NB4 (cell line): ENCODE measurements around the gene CDC42EP5.

Experiments used
- CTCF ChIP-seq: IDR thresholded peaks from one replicate; pipeline ENCODE4 v1.5.1; 2012; ENCODE audit warnings: low read depth, low read length
- MAX ChIP-seq: IDR thresholded peaks from 2 replicates; pipeline ENCODE4 v1.6.1; 2011; ENCODE audit warnings: low read depth, low read length
- MYC ChIP-seq: IDR thresholded peaks from 2 replicates; pipeline ENCODE4 v1.6.1; 2011; ENCODE audit warnings: low read depth, low read length
- POLR2A ChIP-seq: IDR thresholded peaks from 2 replicates; pipeline ENCODE4 v1.6.1; 2011; ENCODE audit warnings: mild to moderate bottlenecking; ENCODE audit not compliant: insufficient read length; ENCODE audit errors: extremely low read depth

- TF ChIP-seq MYC, result no peak
- TF ChIP-seq POLR2A, result no peak
- no peak for TF ChIP-seq CTCF
- TF ChIP-seq MAX, result no peak
Measured at GRCh38 chr19:54475706-54476105, 2.6 kb upstream of the CDC42EP5 start.
